Vagina (tissue), 2 donors: Measurements from ENCODE around the gene GSPT1. TPM values are rescaled to one million over a fixed set of nuclear protein-coding genes. Genes with fewer than 3 reads are reported as not detected.

ENCODE experiments used
- DNase-seq, 2 donors: peaks; one replicate each; pipeline ENCODE4 v3.0.0-alpha.2; 2017; ENCODE audit errors: extremely low spot score in 2 of 2
- H3K27ac ChIP-seq: fragments of 200-600 bp; sonication (generic); one replicate; pipeline ENCODE4 v1.5.1; 2019
- H3K27me3 ChIP-seq: fragments of 200-600 bp; sonication (generic); one replicate; pipeline ENCODE4 v1.5.1; 2019
- H3K36me3 ChIP-seq, 2 donors: fragments of 200-600 bp; sonication (generic); one replicate each; pipeline ENCODE4 v1.5.1; 2017 to 2019
- H3K4me1 ChIP-seq: fragments of 200-600 bp; sonication (generic); one replicate; pipeline ENCODE4 v1.5.1; 2019
- H3K4me3 ChIP-seq, 2 donors: fragments of 200-600 bp; sonication (generic); 1 replicate in 1 of 2; 2 replicates in 1 of 2; pipeline ENCODE4 v1.5.1; 2016 to 2019
- H3K9me3 ChIP-seq: fragments of 200-600 bp; sonication (generic); one replicate; pipeline ENCODE4 v1.5.1; 2019
- POLR2A ChIP-seq, 2 donors: fragments of 450-650 bp; IDR thresholded peaks; one replicate each; pipeline ENCODE4 v1.6.1; 2017; ENCODE audit warnings: antibody characterized with exemption in 2 of 2, mild to moderate bottlenecking in 2 of 2, moderate library complexity in 2 of 2
- POLR2AphosphoS5 ChIP-seq, 2 donors: sonication (generic); formaldehyde crosslinking; IDR thresholded peaks; one replicate each; pipeline ENCODE4 v1.9.0; 2017; ENCODE audit warnings: antibody characterized with exemption in 2 of 2, mild to moderate bottlenecking in 2 of 2, low read depth in 1 of 2; ENCODE audit not compliant: insufficient read depth in 1 of 2
- intact Hi-C: fragments of 100-400 bp; cut with DNase I; formaldehyde crosslinking; loops from one replicate; pipeline ENCODE4 v1.15.1; 2023
- total RNA-seq: library from RNA; depleted of rRNA; stranded (reverse); fragments of >200 nt; gene quantifications from one replicate; pipeline ENCODE4 v1.2.3, GENCODE V29; 2016
- TF ChIP-seq, protein P1 (sequence below), 3 experiments: fragments of 450-650 bp in 2 of 3; fragments of 200-600 bp in 1 of 3; sonication (generic) in 1 of 3; IDR thresholded peaks; one replicate each; pipeline ENCODE4 v1.5.1; 2017 to 2019; ENCODE audit warnings: antibody characterized with exemption in 3 of 3, mild to moderate bottlenecking in 2 of 3, moderate library complexity in 2 of 3

The GSPT1 gene
- total RNA-seq, 1 donor from 2014 or later = 56.0 TPM

DNA sequence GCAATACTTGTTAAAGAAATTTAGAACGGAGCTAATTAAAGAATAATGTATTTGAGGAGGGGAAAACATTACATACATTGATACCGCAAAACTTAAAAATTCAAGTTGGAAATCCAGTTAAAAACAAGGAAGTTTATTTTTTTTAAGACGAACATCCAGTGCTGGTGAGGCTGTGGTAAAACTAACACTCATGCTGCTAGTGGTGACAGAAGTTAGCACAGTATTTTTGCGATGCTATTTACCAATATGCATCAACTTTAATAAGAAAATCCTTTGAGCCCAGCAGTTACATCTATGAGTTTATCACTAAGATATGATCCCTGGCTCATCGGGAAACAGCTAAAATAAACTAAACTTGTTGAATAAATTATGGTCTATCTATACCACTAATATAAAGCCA lies 31.7 kb downstream of the GSPT1 start:
- Histone ChIP-seq H3K27me3 (no peaks in the 10 kb centered on the region), H3K4me3 (no peak overlapping the region), H3K27ac (no peak overlapping the region), H3K9me3 (no peaks in the 10 kb centered on the region), H3K36me3 (peaks cover 4 to 74% of the 10 kb centered on the region in 2 donors), H3K4me1 (no peaks in the 10 kb centered on the region)
- DNase-seq = no peak
- TF ChIP-seq POLR2A (IDR thresholded peaks at IDR 0.05) = no peak
- TF ChIP-seq, protein P1, sequence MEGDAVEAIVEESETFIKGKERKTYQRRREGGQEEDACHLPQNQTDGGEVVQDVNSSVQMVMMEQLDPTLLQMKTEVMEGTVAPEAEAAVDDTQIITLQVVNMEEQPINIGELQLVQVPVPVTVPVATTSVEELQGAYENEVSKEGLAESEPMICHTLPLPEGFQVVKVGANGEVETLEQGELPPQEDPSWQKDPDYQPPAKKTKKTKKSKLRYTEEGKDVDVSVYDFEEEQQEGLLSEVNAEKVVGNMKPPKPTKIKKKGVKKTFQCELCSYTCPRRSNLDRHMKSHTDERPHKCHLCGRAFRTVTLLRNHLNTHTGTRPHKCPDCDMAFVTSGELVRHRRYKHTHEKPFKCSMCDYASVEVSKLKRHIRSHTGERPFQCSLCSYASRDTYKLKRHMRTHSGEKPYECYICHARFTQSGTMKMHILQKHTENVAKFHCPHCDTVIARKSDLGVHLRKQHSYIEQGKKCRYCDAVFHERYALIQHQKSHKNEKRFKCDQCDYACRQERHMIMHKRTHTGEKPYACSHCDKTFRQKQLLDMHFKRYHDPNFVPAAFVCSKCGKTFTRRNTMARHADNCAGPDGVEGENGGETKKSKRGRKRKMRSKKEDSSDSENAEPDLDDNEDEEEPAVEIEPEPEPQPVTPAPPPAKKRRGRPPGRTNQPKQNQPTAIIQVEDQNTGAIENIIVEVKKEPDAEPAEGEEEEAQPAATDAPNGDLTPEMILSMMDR (IDR thresholded peaks at IDR 0.05) = no peak
- no peak for TF ChIP-seq POLR2AphosphoS5 (IDR thresholded peaks at IDR 0.05; ENCODE audit: insufficient read depth in 1 of 2, low read depth in 1 of 2)
- intact Hi-C loops = no loop called here

DNA sequence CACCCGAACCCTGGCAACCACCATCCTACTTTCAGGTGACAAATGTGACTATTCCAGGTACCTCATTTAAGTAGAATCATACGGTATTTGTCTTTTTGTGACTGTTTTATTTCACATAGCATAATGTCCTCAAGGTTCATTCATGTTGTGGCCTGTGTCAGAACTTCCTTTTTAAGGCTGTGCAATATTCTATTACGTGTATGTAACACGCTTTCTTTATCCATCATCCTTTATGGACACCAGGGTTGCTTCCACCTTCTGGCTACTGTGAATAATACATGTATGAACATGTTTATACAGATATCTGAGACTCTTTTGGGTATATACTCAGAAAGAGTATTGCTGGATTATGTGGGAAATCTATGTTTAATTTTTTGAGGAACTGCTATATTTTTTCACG lies 35.7 kb downstream of the GSPT1 start:
- TF ChIP-seq POLR2AphosphoS5 (IDR thresholded peaks at IDR 0.05; ENCODE audit: insufficient read depth in 1 of 2, low read depth in 1 of 2) (no peak), POLR2A (IDR thresholded peaks at IDR 0.05) (no peak)
- TF ChIP-seq, protein P1 (IDR thresholded peaks at IDR 0.05) = no peak
- Histone ChIP-seq H3K27me3 (no peaks in the 10 kb centered on the region), H3K4me1 (no peaks in the 10 kb centered on the region), H3K9me3 (no peaks in the 10 kb centered on the region), H3K36me3 (peaks cover 4 to 49% of the 10 kb centered on the region in 2 donors), H3K4me3 (no peak overlapping the region), H3K27ac (no peak overlapping the region)
- no peak for DNase-seq
- intact Hi-C loops = no loop called here

DNA sequence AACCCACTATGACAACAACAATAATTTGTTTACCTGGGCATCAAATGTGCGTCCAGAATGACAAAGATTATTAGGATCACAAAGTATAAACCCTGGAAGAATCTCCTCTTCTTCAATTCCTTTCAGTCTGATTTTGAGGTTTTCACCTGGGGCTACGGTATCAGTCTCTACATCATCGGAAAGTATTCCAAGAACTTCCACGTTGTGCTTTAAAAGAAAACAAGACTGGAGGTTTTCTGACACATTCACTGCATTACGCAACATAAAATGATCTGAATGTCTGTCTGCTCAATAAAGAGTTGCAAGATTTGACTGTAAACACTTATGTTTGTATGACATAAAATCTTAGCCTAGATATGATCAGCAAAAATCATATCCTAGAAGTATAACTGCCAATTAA lies 38.4 kb downstream of the GSPT1 start:
- Histone ChIP-seq H3K4me3 (no peak overlapping the region), H3K9me3 (no peaks in the 10 kb centered on the region), H3K36me3 (peaks cover 0 to 58% of the 10 kb centered on the region in 2 donors), H3K4me1 (no peaks in the 10 kb centered on the region), H3K27ac (no peak overlapping the region), H3K27me3 (no peaks in the 10 kb centered on the region)
- TF ChIP-seq POLR2A (IDR thresholded peaks at IDR 0.05) (no peak), POLR2AphosphoS5 (IDR thresholded peaks at IDR 0.05; ENCODE audit: insufficient read depth in 1 of 2, low read depth in 1 of 2) (no peak)
- TF ChIP-seq, protein P1 (IDR thresholded peaks at IDR 0.05) = no peak
- intact Hi-C loops = no loop called here
- DNase-seq = no peak

DNA sequence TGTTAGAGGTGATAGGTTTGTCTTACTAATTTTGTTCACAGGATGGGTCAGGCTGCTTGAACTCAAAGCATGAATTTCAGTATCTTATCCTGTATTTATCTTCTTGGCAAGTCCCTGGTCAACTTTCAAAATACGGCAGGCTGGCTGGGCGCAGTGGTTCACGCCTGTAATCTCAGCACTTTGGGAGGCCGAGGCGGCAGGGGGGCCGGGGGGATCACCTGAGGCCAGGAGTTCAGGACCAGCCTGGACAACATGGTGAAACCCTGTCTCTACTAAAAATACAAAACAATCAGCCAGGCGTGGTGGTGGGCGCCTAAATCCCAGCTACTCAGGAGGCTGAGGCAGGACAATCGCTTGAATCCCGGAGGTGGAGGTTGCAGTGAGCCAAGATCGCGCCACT lies 39.5 kb downstream of the GSPT1 start:
- intact Hi-C loops = no loop called here
- no peak for TF ChIP-seq POLR2A (IDR thresholded peaks at IDR 0.05)
- peaks cover 0 to 52% of the 10 kb centered on the region in 2 donors for H3K36me3 ChIP-seq

DNA sequence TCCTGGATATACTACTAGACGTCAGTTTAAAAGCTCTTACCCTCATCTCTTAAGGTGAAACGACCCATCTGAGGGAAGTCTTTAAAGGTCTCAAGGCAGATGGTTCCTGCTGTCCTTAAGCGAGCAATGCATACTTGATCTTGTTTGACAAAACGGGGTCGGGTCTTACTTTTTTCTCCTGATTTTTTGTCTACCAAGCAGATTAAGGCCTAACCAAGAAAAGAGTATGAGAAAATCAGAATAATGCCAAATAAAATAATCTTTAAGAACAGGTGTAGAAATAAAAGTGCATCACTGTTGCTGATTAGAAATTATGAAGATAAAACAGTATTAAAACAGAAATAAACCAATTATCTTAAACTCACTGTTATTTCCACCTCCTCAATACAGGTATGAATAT lies 40.0 kb downstream of the GSPT1 start:
- Histone ChIP-seq H3K27me3 (no peaks in the 10 kb centered on the region), H3K27ac (no peak overlapping the region), H3K4me1 (no peaks in the 10 kb centered on the region), H3K9me3 (no peaks in the 10 kb centered on the region), H3K4me3 (no peak overlapping the region), H3K36me3 (peaks cover 0 to 46% of the 10 kb centered on the region in 2 donors)
- intact Hi-C loops = no loop called here
- TF ChIP-seq POLR2A (IDR thresholded peaks at IDR 0.05) (no peak), POLR2AphosphoS5 (IDR thresholded peaks at IDR 0.05; ENCODE audit: insufficient read depth in 1 of 2, low read depth in 1 of 2) (no peak)
- TF ChIP-seq, protein P1 (IDR thresholded peaks at IDR 0.05) = no peak
- DNase-seq = no peak

More for the DNA sequence above, 39.5 kb downstream of the GSPT1 start:
- DNase-seq = no peak
- no peaks in the 10 kb centered on the region for H3K4me1 ChIP-seq
- H3K4me3 ChIP-seq = no peak overlapping the region
- H3K27ac ChIP-seq = no peak overlapping the region
- no peaks in the 10 kb centered on the region for H3K27me3 ChIP-seq
- H3K9me3 ChIP-seq = no peaks in the 10 kb centered on the region
